ENCODE data around the gene LBHD1. TPM values are rescaled to one million over a fixed set of nuclear protein-coding genes. Genes with fewer than 3 reads are reported as not detected.
"Not testable (repeated sequence)": the region's sequence is repeated elsewhere in the genome, so short reads cannot be mapped to it uniquely, and the experiment has no call there.

Gene LBHD1
- total RNA-seq, 2 experiments from 2014 or later: 9.3 to 22.3 TPM

DNA sequence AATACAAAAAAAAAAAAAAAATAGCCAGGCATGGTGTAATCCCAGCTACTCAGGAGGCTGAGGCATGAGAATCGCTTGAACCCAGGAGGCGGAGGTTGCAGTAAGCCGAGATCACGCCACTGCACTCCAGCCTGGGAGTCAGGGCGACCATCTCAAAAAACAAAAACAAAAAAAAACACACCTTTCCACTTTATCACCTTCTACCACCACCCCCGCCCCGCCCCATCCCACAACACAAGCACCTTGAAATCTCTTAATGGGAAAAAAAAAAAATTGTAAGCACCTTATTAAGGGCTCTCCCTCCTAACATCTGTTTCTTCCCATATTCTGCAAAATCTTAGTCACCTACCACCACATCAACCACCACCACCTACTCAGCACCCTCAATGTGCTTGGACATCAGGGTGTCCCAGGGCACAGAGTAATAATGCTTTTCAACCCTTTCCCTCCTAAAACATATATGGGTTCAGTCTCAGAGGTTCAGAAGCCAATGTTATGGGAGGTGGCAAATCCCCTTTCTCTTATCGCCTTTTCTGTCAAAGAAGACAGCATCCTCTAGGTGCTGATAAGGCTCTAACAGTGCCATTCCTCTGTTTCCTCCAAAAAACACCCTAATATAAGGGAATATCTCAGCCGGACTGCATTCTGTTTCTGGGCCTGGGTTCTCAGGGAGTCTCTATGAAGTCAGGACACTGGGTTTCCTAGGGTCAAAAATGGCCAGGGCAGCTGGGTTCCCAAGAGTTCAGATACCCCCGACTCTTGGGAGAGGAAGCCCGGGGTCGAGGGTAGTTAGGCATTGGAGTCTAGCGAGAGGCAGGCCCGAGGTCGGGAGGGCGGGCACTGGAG is 19.7 kb downstream of the LBHD1 start:
- H3K4me1 ChIP-seq (ENCODE audit: insufficient read depth, low read length, poor library complexity, severe bottlenecking): peaks cover 26% of the 10 kb centered on the region
- H3K4me3 ChIP-seq (ENCODE audit: low read depth, low read length, poor library complexity, severe bottlenecking): peak overlapping the region; percentile 97
- peak overlapping the region; percentile 73 for H3K27ac ChIP-seq (ENCODE audit: low read depth, low read length, poor library complexity, severe bottlenecking)
- ChIA-PET POLR2A (interaction anchor here (1.0 to 10.5 kb wide), 5 partner anchors 11 to 102 kb away, joined by 4 to 159 read pairs (median 5); partner anchors contain the start of genes C11orf98, CSKMT, EEF1G and TUT1), CTCF (ENCODE audit: unreplicated experiment) (interaction anchor here (0.6 kb wide), 2 partner anchors 30 to 31 kb away, joined by 3 to 7 read pairs; partner anchors contain the start of gene B3GAT3)
- no peak for DNase-seq (ENCODE audit: low spot score)
- TF ChIP-seq EZH2phosphoT487 (IDR thresholded peaks at IDR 0.05; ENCODE audit: borderline replicate concordance, low read depth, low read length): no peak
- TF ChIP-seq, protein P1, sequence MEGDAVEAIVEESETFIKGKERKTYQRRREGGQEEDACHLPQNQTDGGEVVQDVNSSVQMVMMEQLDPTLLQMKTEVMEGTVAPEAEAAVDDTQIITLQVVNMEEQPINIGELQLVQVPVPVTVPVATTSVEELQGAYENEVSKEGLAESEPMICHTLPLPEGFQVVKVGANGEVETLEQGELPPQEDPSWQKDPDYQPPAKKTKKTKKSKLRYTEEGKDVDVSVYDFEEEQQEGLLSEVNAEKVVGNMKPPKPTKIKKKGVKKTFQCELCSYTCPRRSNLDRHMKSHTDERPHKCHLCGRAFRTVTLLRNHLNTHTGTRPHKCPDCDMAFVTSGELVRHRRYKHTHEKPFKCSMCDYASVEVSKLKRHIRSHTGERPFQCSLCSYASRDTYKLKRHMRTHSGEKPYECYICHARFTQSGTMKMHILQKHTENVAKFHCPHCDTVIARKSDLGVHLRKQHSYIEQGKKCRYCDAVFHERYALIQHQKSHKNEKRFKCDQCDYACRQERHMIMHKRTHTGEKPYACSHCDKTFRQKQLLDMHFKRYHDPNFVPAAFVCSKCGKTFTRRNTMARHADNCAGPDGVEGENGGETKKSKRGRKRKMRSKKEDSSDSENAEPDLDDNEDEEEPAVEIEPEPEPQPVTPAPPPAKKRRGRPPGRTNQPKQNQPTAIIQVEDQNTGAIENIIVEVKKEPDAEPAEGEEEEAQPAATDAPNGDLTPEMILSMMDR (conservative IDR thresholded peaks at IDR 0.05; ENCODE audit: low read length): no peak
- intact Hi-C loops (cut with micrococcal nuclease; ENCODE audit: unreplicated experiment): loop anchor here (1.0 to 2.0 kb wide), 3 partner anchors 13 to 62 kb away; partner anchors contain the start of genes C11orf98, CSKMT and TUT1
- H3K36me3 ChIP-seq (ENCODE audit: insufficient read depth, low read length): peaks cover 25% of the 10 kb centered on the region
- H3K4me2 ChIP-seq (ENCODE audit: low read length): peak overlapping the region; percentile 96
- BruUV-seq (replicated peaks): no TSS peak
- no peaks in the 10 kb centered on the region for H3K9me2 ChIP-seq (ENCODE audit: insufficient read depth, low read length)
- no peaks in the 10 kb centered on the region for H4K20me1 ChIP-seq (ENCODE audit: insufficient read depth, low read length)
- H2AFZ ChIP-seq (ENCODE audit: low read length): peak overlapping the region; percentile 97; the same call in 1 of the 2 replicates
- H3K79me2 ChIP-seq (ENCODE audit: insufficient read depth, low read depth, low read length): peaks cover 24% of the 10 kb centered on the region
- no peaks in the 10 kb centered on the region for H3K9me3 ChIP-seq (ENCODE audit: low read length)

DNA sequence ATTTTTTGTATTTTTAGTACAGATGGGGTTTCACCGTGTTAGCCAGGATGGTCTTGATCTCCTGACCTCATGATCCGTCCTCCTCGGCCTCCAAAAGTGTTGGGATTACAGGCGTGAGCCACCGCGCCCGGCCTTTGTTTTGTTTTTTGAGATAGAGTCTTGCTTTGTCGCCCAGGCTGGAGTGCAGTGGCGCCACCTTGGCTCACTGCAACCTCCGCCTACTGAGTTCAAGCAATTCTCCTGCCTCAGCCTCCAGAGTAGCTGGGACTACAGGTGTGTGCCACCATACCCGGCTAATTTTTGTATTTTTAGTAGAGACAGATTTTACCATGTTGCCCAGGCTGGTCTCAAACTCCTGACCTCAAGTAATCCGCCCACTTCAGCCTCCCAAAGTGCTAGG is 21.8 kb downstream of the LBHD1 start:
- DNase-seq (ENCODE audit: low spot score); intact Hi-C loops (cut with micrococcal nuclease; ENCODE audit: unreplicated experiment); H3K27ac ChIP-seq (ENCODE audit: low read depth, low read length, poor library complexity, severe bottlenecking); H3K9me2 ChIP-seq (ENCODE audit: insufficient read depth, low read length); BruUV-seq (replicated peaks); H3K9me3 ChIP-seq (ENCODE audit: low read length); H3K4me2 ChIP-seq (ENCODE audit: low read length); CTCF ChIA-PET (ENCODE audit: unreplicated experiment); H3K4me3 ChIP-seq (ENCODE audit: low read depth, low read length, poor library complexity, severe bottlenecking); H2AFZ ChIP-seq (ENCODE audit: low read length); H4K20me1 ChIP-seq (ENCODE audit: insufficient read depth, low read length): not testable (repeated sequence)
- H3K79me2 ChIP-seq (ENCODE audit: insufficient read depth, low read depth, low read length): peaks cover 34% of the 10 kb centered on the region
- H3K4me1 ChIP-seq (ENCODE audit: insufficient read depth, low read length, poor library complexity, severe bottlenecking): peaks cover 34% of the 10 kb centered on the region
- POLR2A ChIA-PET: interaction anchor here (0.6 to 10.5 kb wide), 3 partner anchors 16 to 136 kb away, joined by 3 to 159 read pairs (median 4); partner anchors contain the start of genes C11orf98 and CSKMT
- H3K36me3 ChIP-seq (ENCODE audit: insufficient read depth, low read length): peaks cover 25% of the 10 kb centered on the region

DNA sequence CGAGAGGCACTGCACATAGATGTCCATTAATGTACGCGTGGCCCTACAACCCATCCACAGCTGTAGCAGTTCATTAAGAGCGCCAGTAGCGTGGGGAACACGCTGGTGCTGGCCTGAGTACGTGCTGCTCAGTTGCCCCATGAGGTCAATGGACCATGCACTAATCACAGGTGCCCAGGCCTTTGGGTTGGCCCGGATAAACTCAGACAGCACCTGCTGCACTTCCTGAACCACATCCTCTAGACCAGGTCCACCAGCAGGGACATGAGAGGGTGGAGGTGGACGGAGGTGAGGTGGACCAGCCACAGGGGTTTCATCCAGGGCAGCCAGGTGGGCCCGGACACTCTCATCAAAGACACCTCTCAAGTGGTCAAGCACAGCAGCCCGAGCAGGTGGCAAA is 22.6 kb downstream of the LBHD1 start:
- H3K4me1 ChIP-seq (ENCODE audit: insufficient read depth, low read length, poor library complexity, severe bottlenecking): peaks cover 39% of the 10 kb centered on the region
- peaks cover 32% of the 10 kb centered on the region for H3K36me3 ChIP-seq (ENCODE audit: insufficient read depth, low read length)
- DNase-seq (ENCODE audit: low spot score): peak; percentile 34
- TF ChIP-seq, protein P1 (conservative IDR thresholded peaks at IDR 0.05; ENCODE audit: low read length): no peak
- TF ChIP-seq EZH2phosphoT487 (IDR thresholded peaks at IDR 0.05; ENCODE audit: borderline replicate concordance, low read depth, low read length): no peak
- CTCF ChIA-PET (ENCODE audit: unreplicated experiment): no interaction called here
- intact Hi-C loops (cut with micrococcal nuclease; ENCODE audit: unreplicated experiment): no loop called here
- H3K4me2 ChIP-seq (ENCODE audit: low read length): no peak overlapping the region
- H3K9me2 ChIP-seq (ENCODE audit: insufficient read depth, low read length): no peaks in the 10 kb centered on the region
- H3K79me2 ChIP-seq (ENCODE audit: insufficient read depth, low read depth, low read length): peaks cover 42% of the 10 kb centered on the region
- no peak overlapping the region for H3K27ac ChIP-seq (ENCODE audit: low read depth, low read length, poor library complexity, severe bottlenecking)
- POLR2A ChIA-PET: interaction anchor here (0.7 to 10.5 kb wide), 4 partner anchors 17 to 29 kb away, joined by 4 to 159 read pairs (median 4); partner anchors contain the start of genes C11orf98, CSKMT, LBHD1 and UQCC3
- H4K20me1 ChIP-seq (ENCODE audit: insufficient read depth, low read length): no peaks in the 10 kb centered on the region
- BruUV-seq (replicated peaks): no TSS peak
- no peak overlapping the region for H3K4me3 ChIP-seq (ENCODE audit: low read depth, low read length, poor library complexity, severe bottlenecking)
- no peaks in the 10 kb centered on the region for H3K9me3 ChIP-seq (ENCODE audit: low read length)
- H2AFZ ChIP-seq (ENCODE audit: low read length): no peak overlapping the region
